Pancreas (tissue), 10 donors: ENCODE data around the gene DENND6B. TPM values are rescaled to one million over a fixed set of nuclear protein-coding genes. Genes with fewer than 3 reads are reported as not detected.

ENCODE experiments used
- ATAC-seq, 4 donors: fragments of 200-7000 bp; cut with Tn5 transposase; one replicate each; pipeline versions ENCODE4 v1.8.0 to v1.9.1; 2020; ENCODE audit warnings: mild to moderate bottlenecking in 4 of 4, moderate library complexity in 4 of 4
- DNase-seq, 6 donors: peaks; one replicate each; pipeline ENCODE4 v3.0.0-alpha.2; 2020
- FAIRE-seq: peaks from 2 replicates; lab custom pipeline; 2012; peaks lifted over from hg19 to GRCh38; lab: Jason Lieb, UNC
- H3K27ac ChIP-seq, 4 donors: fragments of 200-600 bp; sonication (generic); 1 replicate in 3 of 4; 2 replicates in 1 of 4; pipeline versions ENCODE4 v1.5.0 to v1.8.0; 2020
- H3K27me3 ChIP-seq, 4 donors: fragments of 200-600 bp; one replicate each; pipeline ENCODE4 v1.8.0; 2021
- H3K36me3 ChIP-seq, 3 donors: fragments of 200-600 bp; sonication (generic) in 1 of 3; one replicate each; pipeline versions ENCODE4 v1.5.0 to v1.8.0; 2020 to 2021
- H3K4me1 ChIP-seq, 3 donors: fragments of 200-600 bp; one replicate each; pipeline ENCODE4 v1.8.0; 2021
- H3K4me3 ChIP-seq, 4 donors: fragments of 200-600 bp; sonication (generic) in 2 of 4; one replicate each; pipeline versions ENCODE4 v1.5.0 to v1.8.0; 2020 to 2021
- H3K9me3 ChIP-seq, 4 donors: fragments of 200-600 bp; one replicate each; pipeline ENCODE4 v1.8.0; 2021
- WGBS, 2 donors: extraction: QIAGEN DNeasy Blood & Tissue Kit; methylation state at CpG; one replicate each; pipeline ENCODE4 v1.1.7; 2013; 5-methylcytosine and 5-hydroxymethylcytosine counted together
- intact Hi-C, 3 donors: fragments of 100-400 bp; cut with DNase I; formaldehyde crosslinking; loops; one replicate each; pipeline versions ENCODE4 v1.11.1 to v1.14.2; 2022
- polyA plus RNA-seq, 2 donors: library from polyadenylated mRNA; stranded (reverse); fragments of 200-250 nt; gene quantifications; one replicate each; pipeline ENCODE4 v1.2.3, GENCODE V29; 2013
- total RNA-seq, 6 donors: library from RNA; stranded (reverse); fragmentation: NEBNext Ultra II Directional in 4 of 6; extraction: Animal tissue kit (Norgen Biotek cat#: 25700) in 4 of 6; gene quantifications; one replicate each; pipeline versions ENCODE4 v1.2.1 to v1.2.4, GENCODE V29; 2021 to 2023
- TF ChIP-seq, protein P1 (sequence below), 4 donors: fragments of 200-600 bp; sonication (generic) in 3 of 4; IDR thresholded peaks; one replicate each; pipeline versions ENCODE4 v1.5.0 to v1.8.0; 2021; ENCODE audit warnings: antibody characterized with exemption in 4 of 4
- donor health status: healthy with polysubstance abuse.
- donor health status: DM: no; HTN: no; CAD: no; lungs with moderate emphysema.
- donor health status: DM: no; HTN: no; CAD: no.
- donor health status: control.
- donor health status: control.
- donor health status: Bipolar disorder and iron deficiency.
- donor health status: DM: yes; HTN: yes; CAD: no.
- donor health status: DM: no; HTN: no; CAD: no.
- donor health status: DM: no; HTN: no; CAD: no.
- donor health status: DM: yes; HTN: yes; CAD: no.

Gene DENND6B
- total and polyA plus RNA-seq, 8 donors = 4.3 to 25.3 (median 6.2) TPM

DNA sequence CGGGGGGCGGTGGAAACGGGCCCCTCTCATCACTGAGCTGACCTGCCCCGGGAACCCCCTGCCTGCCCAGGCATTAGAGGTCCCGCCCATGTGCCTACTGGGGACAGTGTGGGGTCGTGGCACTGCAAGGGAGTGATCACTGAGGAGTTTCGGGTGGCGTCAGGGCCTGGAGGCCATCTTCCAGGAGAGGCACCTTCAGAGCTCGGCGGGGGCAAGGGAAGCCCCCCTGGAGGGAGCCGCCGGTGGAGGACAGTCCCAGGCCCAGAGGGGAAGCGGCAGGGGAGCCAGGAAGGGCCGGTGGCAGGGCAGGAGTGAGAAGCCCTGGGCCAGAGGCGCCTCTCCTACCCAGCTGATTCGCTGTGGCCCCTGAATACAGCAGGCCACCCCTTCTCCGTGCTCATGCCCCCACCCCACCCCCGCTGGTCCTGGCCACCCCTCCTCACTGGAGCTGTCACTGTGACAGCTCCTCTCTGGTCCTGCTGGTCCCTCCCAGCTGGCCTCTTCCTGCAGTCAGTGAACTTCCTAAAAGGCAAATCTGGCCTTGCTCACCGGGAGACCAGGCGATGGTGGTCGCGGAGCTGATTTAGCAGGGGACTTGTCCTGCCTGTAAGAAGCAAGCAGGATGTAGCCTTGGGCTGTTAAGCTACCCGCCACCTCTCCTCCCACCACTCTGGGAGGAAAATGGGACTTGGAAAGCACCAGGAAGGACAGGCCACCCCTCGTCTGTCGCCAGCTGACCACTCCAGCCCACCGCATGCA, 54.6 kb downstream of the DENND6B start:
- ATAC-seq = no peak
- no peak for FAIRE-seq
- Histone ChIP-seq H3K36me3 (peaks cover 0 to 12% (median 7%) of the 10 kb centered on the region in 3 donors), H3K4me1 (peaks cover 23 to 30% (median 27%) of the 10 kb centered on the region in 3 donors), H3K27ac (no peak overlapping the region), H3K9me3 (no peaks in the 10 kb centered on the region), H3K4me3 (peak overlapping the region in 1 of 4 donors; percentile 49), H3K27me3 (no peaks in the 10 kb centered on the region)
- WGBS, 2 donors = 49 to 64% methylated on average over 22 to 26 of the region's 26 CpGs
- TF ChIP-seq, protein P1, sequence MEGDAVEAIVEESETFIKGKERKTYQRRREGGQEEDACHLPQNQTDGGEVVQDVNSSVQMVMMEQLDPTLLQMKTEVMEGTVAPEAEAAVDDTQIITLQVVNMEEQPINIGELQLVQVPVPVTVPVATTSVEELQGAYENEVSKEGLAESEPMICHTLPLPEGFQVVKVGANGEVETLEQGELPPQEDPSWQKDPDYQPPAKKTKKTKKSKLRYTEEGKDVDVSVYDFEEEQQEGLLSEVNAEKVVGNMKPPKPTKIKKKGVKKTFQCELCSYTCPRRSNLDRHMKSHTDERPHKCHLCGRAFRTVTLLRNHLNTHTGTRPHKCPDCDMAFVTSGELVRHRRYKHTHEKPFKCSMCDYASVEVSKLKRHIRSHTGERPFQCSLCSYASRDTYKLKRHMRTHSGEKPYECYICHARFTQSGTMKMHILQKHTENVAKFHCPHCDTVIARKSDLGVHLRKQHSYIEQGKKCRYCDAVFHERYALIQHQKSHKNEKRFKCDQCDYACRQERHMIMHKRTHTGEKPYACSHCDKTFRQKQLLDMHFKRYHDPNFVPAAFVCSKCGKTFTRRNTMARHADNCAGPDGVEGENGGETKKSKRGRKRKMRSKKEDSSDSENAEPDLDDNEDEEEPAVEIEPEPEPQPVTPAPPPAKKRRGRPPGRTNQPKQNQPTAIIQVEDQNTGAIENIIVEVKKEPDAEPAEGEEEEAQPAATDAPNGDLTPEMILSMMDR (IDR thresholded peaks at IDR 0.05) = no peak
- DNase-seq = no peak
- intact Hi-C loops = loop anchor here in 1 of 3 donors (10.0 kb wide), 1 partner anchor 53 kb away; the partner anchor contains the start of gene DENND6B

DNA sequence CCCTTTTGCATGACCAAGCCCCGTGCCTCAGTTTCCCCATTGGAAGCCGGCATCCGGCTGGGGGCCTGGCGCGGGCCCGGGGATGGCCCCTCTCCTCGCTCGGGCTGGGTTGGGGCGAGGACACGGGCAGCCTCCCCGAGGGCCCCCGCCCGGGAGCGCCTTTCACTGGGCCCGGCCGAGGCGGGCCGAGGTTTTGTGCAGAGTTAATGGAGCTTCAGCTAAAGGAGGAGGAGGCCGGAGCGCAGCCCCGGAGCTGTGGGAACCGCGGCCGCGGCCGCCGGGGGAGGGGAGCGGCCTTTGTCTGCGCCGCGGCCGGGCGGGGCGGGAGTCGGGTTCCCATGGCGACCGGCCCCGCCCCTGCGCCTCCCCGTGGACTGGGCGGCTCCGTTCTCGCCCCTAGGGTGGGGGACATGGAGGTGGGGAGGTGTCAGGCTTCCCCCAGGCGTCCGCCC, 55.3 kb downstream of the DENND6B start:
- FAIRE-seq (no peak), DNase-seq (peak in 2 of 6 donors; percentile 72 to 79), ATAC-seq (peak; percentile 12 to 46 (median 40))
- WGBS, 2 donors = 3% methylated on average over 25 to 45 of the region's 45 CpGs
- TF ChIP-seq, protein P1 (IDR thresholded peaks at IDR 0.05) = no peak
- no peaks in the 10 kb centered on the region for H3K9me3 ChIP-seq
- peaks cover 26 to 30% (median 29%) of the 10 kb centered on the region in 3 donors for H3K4me1 ChIP-seq
- H3K27me3 ChIP-seq = no peaks in the 10 kb centered on the region
- intact Hi-C loops = loop anchor here in 1 of 3 donors (10.0 kb wide), 1 partner anchor 53 kb away; the partner anchor contains the start of gene DENND6B
- no peak overlapping the region for H3K27ac ChIP-seq
- peaks cover 0 to 9% (median 7%) of the 10 kb centered on the region in 3 donors for H3K36me3 ChIP-seq
- H3K4me3 ChIP-seq = peak overlapping the region in 2 of 4 donors; percentile 40 to 49

DNA sequence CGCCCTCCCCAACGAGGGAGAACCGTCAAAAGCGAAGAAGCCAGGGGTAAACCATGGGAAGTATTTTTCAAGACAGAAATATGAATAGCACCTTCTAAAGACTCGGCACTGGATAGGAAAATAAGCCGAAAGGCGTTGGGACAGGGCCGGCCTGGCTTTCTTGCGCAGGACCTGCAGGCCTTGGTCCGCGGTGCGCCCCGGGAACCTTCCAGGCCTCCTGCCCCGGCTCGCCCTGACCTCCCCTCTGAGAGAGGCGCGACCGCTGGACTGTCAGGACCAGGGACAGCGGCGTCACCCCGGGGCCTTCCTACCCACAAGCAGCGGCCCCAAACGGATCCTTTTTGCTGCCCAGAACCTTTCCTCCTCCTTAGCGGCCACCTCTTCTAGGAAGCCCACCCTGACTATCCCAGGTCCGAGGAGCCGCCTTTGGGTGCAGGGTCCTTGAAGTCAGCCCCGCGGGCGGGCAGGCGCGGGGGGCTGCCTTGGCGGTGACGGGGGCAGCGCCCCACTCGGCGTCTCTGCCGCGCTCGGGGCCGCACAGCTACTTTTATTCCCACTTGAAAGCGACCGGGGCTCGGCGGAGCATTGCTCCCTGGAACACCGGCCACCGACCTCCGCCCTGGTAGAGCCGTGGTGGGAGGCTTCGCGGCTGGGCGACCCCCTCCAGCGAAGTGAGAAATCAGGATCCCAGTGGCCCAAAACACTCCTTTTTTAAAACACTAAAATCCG, 56.0 kb downstream of the DENND6B start:
- intact Hi-C loops = loop anchor here in 1 of 3 donors (10.0 kb wide), 1 partner anchor 54 kb away; the partner anchor contains the start of gene DENND6B
- peaks cover 0 to 9% (median 7%) of the 10 kb centered on the region in 3 donors for H3K36me3 ChIP-seq
- H3K27me3 ChIP-seq = no peaks in the 10 kb centered on the region
- peak overlapping the region; percentile 19 to 49 (median 30) for H3K4me3 ChIP-seq
- TF ChIP-seq, protein P1 (IDR thresholded peaks at IDR 0.05) = no peak
- peak; percentile 66 to 93 (median 76) for DNase-seq
- FAIRE-seq = no peak
- ATAC-seq = peak; percentile 36 to 74 (median 64)
- H3K4me1 ChIP-seq = peaks cover 26 to 30% (median 29%) of the 10 kb centered on the region in 3 donors
- WGBS, 2 donors = 3% methylated on average over 48 to 53 of the region's 53 CpGs
- H3K9me3 ChIP-seq = no peaks in the 10 kb centered on the region
- H3K27ac ChIP-seq = no peak overlapping the region

DNA sequence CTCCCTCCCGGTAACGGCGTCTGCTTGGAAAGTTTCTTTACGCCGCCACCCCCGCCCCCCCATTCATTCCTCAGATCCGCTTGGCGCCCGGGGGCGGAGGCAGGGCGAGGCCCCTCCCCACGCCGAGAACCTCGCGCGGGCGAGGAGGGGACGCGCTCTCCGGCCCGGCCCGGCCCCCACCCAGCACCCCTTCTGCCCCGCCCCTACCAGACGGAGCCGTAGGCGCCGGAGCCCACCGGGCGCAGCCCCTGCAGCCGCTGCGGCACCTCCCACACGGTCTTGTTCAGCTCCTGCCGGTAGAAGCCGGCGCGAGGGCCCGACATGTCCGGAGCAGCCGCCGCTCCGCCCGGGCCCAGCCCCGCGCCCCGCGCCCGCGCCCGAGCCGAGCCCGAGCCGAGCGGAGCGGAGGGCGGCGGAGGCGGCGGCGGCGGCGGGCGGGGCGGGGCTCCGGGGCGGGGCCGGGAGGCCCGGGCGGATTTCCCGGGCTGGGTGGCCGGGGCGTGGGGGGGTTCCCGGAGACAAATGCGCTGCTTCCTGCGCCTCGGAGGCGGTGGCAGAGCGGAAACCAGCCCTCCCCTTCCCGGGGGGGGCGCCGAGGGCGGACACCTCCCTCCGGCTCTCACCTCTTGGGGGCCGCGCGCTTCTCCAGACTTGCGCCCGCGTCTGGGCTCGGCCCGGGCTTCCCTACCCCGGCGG, 56.7 kb downstream of the DENND6B start, which contains the start of gene MAPK11:
Gene MAPK11, minus strand, starts transcription at position 411 of the 696 bp plus-strand sequence. Its CDS starts 88 bp downstream, at position 323.
- ATAC-seq (peak in 3 of 4 donors; percentile 29 to 45 (median 32)), FAIRE-seq (no peak), DNase-seq (peak in 2 of 6 donors; percentile 32 to 72)
- peak within 1 kb of the TSS; percentile 19 to 49 (median 30) for H3K4me3 ChIP-seq
- TF ChIP-seq, protein P1 (IDR thresholded peaks at IDR 0.05) = no peak
- peaks cover 0 to 3% (median 2%) of the 10 kb centered on the region in 3 donors for H3K36me3 ChIP-seq
- intact Hi-C loops = loop anchor here in 2 of 3 donors (10.0 kb wide), 2 partner anchors 55 to 345 kb away; partner anchors contain the start of gene DENND6B (in 1 of the 2)
- H3K27ac ChIP-seq = no peak within 1 kb of the TSS
- 2% methylated on average over 52 to 92 of the region's 92 CpGs for WGBS, 2 donors
- no peaks in the 10 kb centered on the region for H3K27me3 ChIP-seq
- H3K9me3 ChIP-seq = no peaks in the 10 kb centered on the region
- peaks cover 26 to 30% (median 29%) of the 10 kb centered on the region in 3 donors for H3K4me1 ChIP-seq
